Upper lobe of left lung (tissue), 6 donors: ENCODE data around the gene GOLIM4. TPM values are rescaled to one million over a fixed set of nuclear protein-coding genes. Genes with fewer than 3 reads are reported as not detected.
A peak's percentile ranks its signal among the peaks of the same experiment; 100 is the strongest.

Experiments
- ATAC-seq, 2 donors: fragments of 200-7000 bp; cut with Tn5 transposase; one replicate each; pipeline ENCODE4 v1.9.1; 2022; ENCODE audit warnings: mild to moderate bottlenecking in 2 of 2, moderate library complexity in 2 of 2; ENCODE audit not compliant: low FRiP score in 2 of 2
- DNase-seq, 2 donors: peaks; one replicate each; pipeline ENCODE4 v3.0.0-alpha.2; 2019 to 2020
- H3K27ac ChIP-seq, 4 donors: fragments of 200-600 bp; sonication (generic); one replicate each; pipeline ENCODE4 v1.5.1; 2016 to 2019
- H3K27me3 ChIP-seq, 4 donors: fragments of 200-600 bp; sonication (generic); one replicate each; pipeline ENCODE4 v1.5.1; 2017 to 2019
- H3K36me3 ChIP-seq, 4 donors: fragments of 200-600 bp; sonication (generic); one replicate each; pipeline ENCODE4 v1.5.1; 2016 to 2019
- H3K4me1 ChIP-seq, 4 donors: fragments of 200-600 bp; sonication (generic); one replicate each; pipeline ENCODE4 v1.5.1; 2018 to 2019
- H3K4me3 ChIP-seq, 4 donors: fragments of 200-600 bp; sonication (generic); one replicate each; pipeline ENCODE4 v1.5.1; 2017 to 2019; ENCODE audit warnings: mild to moderate bottlenecking in 2 of 4, moderate library complexity in 1 of 4
- H3K9me3 ChIP-seq, 4 donors: fragments of 200-600 bp; sonication (generic); one replicate each; pipeline ENCODE4 v1.5.1; 2018 to 2019
- EP300 ChIP-seq, 4 donors: sonication (generic); formaldehyde crosslinking; IDR thresholded peaks; one replicate each; pipeline ENCODE4 v1.5.1; 2017; ENCODE audit warnings: antibody characterized with exemption in 4 of 4, control low read depth in 2 of 4
- POLR2A ChIP-seq, 4 donors: fragments of 450-650 bp; IDR thresholded peaks; one replicate each; pipeline ENCODE4 v1.5.1; 2016 to 2017; ENCODE audit warnings: antibody characterized with exemption in 4 of 4, mild to moderate bottlenecking in 2 of 4
- POLR2AphosphoS5 ChIP-seq, 2 donors: sonication (generic); formaldehyde crosslinking; IDR thresholded peaks; one replicate each; pipeline ENCODE4 v1.5.1; 2017; ENCODE audit warnings: antibody characterized with exemption in 2 of 2
- WGBS, 2 donors: methylation state at CpG; one replicate each; pipeline ENCODE4 v1.1.5; 2017 to 2018; 5-methylcytosine and 5-hydroxymethylcytosine counted together
- total RNA-seq, 6 donors: library from RNA; depleted of rRNA in 4 of 6; stranded (reverse); fragments of >200 nt in 4 of 6; gene quantifications; one replicate each; pipeline versions ENCODE4 v1.1.0 to v1.2.1, GENCODE V29; 2016 to 2021
- TF ChIP-seq, protein P1 (sequence below), 6 experiments: fragments of 450-650 bp in 4 of 6; fragments of 200-600 bp in 2 of 6; sonication (generic) in 2 of 6; IDR thresholded peaks; one replicate each; pipeline ENCODE4 v1.5.1; 2016 to 2019; ENCODE audit warnings: antibody characterized with exemption in 6 of 6
- donor health status: DM: no; HTN: no; CAD: no; lungs with moderate emphysema.
- donor health status: DM: no; HTN: yes; CAD: no; lungs with severe emphysema.

Gene GOLIM4
- total RNA-seq, 6 donors from 2014 or later, result 34.6 to 79.1 (median 43.6) TPM

DNA sequence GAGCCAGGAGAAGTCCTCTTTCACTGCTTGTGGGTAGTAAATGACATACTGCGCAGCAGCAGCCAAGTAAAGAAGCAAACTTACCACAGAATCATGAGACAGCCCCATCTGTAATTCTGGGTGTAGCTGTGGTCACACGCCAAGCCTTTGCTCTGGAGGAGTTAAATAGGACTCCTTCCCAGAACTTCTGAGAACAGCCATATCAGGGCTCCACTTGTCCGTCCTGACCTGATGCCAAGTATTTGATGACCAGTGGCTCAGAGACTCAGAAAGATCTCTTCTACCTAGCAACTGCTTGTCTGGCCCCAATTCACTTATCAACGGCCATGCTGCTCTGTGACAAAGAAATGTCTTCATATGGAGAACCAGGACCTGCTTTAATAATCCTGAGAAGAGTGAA is 20.6 kb upstream of the GOLIM4 start:
- peak; percentile 86 to 91 for ATAC-seq
- no peaks in the 10 kb centered on the region for H3K27me3 ChIP-seq
- H3K9me3 ChIP-seq, result no peaks in the 10 kb centered on the region
- H3K27ac ChIP-seq, result peak overlapping the region; percentile 11 to 78 (median 52)
- H3K4me3 ChIP-seq, result no peak overlapping the region
- no peaks in the 10 kb centered on the region for H3K36me3 ChIP-seq
- DNase-seq, result peak in 1 of 2 donors; percentile 83
- 34 to 40% methylated on average over 4 of the region's 4 CpGs for WGBS, 2 donors
- peaks cover 23 to 38% (median 28%) of the 10 kb centered on the region in 4 donors for H3K4me1 ChIP-seq
- TF ChIP-seq POLR2A (IDR thresholded peaks at IDR 0.05) (no peak), EP300 (IDR thresholded peaks at IDR 0.05) (peak in 1 of 4 donors; percentile 42), POLR2AphosphoS5 (IDR thresholded peaks at IDR 0.05) (peak in 1 of 2 donors; percentile 32)
- TF ChIP-seq, protein P1, sequence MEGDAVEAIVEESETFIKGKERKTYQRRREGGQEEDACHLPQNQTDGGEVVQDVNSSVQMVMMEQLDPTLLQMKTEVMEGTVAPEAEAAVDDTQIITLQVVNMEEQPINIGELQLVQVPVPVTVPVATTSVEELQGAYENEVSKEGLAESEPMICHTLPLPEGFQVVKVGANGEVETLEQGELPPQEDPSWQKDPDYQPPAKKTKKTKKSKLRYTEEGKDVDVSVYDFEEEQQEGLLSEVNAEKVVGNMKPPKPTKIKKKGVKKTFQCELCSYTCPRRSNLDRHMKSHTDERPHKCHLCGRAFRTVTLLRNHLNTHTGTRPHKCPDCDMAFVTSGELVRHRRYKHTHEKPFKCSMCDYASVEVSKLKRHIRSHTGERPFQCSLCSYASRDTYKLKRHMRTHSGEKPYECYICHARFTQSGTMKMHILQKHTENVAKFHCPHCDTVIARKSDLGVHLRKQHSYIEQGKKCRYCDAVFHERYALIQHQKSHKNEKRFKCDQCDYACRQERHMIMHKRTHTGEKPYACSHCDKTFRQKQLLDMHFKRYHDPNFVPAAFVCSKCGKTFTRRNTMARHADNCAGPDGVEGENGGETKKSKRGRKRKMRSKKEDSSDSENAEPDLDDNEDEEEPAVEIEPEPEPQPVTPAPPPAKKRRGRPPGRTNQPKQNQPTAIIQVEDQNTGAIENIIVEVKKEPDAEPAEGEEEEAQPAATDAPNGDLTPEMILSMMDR (IDR thresholded peaks at IDR 0.05), result no peak

DNA sequence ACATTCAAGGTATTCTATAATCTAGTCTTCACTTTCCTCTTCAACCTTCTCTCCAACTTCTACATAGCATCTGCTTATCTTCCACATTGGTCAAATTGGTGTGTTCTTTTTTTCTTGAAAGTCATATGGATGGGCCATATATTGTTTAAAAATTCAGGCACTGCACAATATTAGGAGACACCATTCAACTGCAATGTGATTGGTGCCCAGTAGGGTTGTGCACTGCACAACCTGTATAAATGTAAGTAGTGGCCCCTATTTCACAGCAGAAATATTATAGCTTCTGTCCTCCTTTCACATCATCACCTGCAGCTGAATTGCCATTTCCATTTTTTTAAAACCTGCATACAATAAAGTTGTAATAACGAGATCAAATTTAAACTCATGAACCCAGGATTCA is 18.1 kb upstream of the GOLIM4 start:
- no peak overlapping the region for H3K27ac ChIP-seq

DNA sequence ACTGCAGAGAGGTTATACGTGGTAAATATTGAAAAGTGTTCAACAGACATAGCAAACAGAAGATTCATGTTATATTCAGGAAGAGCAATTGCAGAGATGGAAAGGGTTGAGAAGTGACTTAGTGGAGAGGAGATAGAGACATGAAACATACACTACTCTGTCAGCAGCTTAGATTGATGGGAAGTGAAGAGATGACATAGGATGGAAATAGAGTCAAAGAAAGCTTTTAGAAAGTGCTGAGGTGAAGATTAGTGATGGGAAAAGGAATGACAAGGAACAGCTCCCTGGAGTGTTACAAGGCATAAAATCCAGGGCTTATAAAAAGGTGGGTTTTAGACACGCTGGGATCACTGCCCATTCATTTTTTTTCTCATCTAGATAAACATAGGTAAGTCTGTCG is 17.2 kb upstream of the GOLIM4 start:
- no peak overlapping the region for H3K4me3 ChIP-seq
- 90% methylated on average over 3 of the region's 3 CpGs for WGBS, 2 donors
- TF ChIP-seq POLR2AphosphoS5 (IDR thresholded peaks at IDR 0.05) (no peak), EP300 (IDR thresholded peaks at IDR 0.05) (no peak), POLR2A (IDR thresholded peaks at IDR 0.05) (no peak)
- TF ChIP-seq, protein P1 (IDR thresholded peaks at IDR 0.05), result no peak
- H3K9me3 ChIP-seq, result no peaks in the 10 kb centered on the region
- no peaks in the 10 kb centered on the region for H3K27me3 ChIP-seq
- H3K36me3 ChIP-seq, result no peaks in the 10 kb centered on the region
- no peak for ATAC-seq
- no peak overlapping the region for H3K27ac ChIP-seq
- H3K4me1 ChIP-seq, result peaks cover 16 to 24% (median 18%) of the 10 kb centered on the region in 4 donors
- DNase-seq, result no peak

More for the DNA sequence above, 18.1 kb upstream of the GOLIM4 start:
- peaks cover 19 to 33% (median 24%) of the 10 kb centered on the region in 4 donors for H3K4me1 ChIP-seq
- DNase-seq (no peak), ATAC-seq (no peak)
- 92 to 94% methylated on average over 1 of the region's 1 CpG for WGBS, 2 donors
- H3K4me3 ChIP-seq, result no peak overlapping the region
- TF ChIP-seq EP300 (IDR thresholded peaks at IDR 0.05), result no peak
- TF ChIP-seq POLR2A (IDR thresholded peaks at IDR 0.05), result no peak
- TF ChIP-seq, protein P1 (IDR thresholded peaks at IDR 0.05), result no peak
- TF ChIP-seq POLR2AphosphoS5 (IDR thresholded peaks at IDR 0.05), result no peak
- H3K9me3 ChIP-seq, result no peaks in the 10 kb centered on the region
- no peaks in the 10 kb centered on the region for H3K36me3 ChIP-seq
- H3K27me3 ChIP-seq, result no peaks in the 10 kb centered on the region

DNA sequence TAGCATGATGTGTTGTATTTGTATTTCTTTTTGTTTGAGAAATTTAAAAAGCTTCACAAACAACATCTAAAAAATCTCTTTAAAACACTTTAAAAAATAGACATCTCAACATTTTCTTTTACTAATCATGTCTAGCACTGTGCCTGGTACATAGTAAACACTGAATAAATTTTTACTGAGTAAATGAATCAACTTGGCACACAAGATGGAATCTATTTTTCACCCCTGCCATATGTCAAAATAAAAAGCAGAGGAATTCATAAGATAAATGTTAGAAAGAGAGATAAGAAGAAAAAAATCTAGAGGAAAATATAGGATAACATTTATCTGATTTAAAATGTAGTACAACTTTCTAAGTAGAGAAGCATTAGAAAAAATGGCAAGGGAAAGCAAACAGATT is 8.6 kb upstream of the GOLIM4 start:
- DNase-seq (no peak), ATAC-seq (no peak)
- TF ChIP-seq POLR2A (IDR thresholded peaks at IDR 0.05) (no peak), EP300 (IDR thresholded peaks at IDR 0.05) (no peak), POLR2AphosphoS5 (IDR thresholded peaks at IDR 0.05) (no peak)
- TF ChIP-seq, protein P1 (IDR thresholded peaks at IDR 0.05), result no peak
- Histone ChIP-seq H3K9me3 (no peaks in the 10 kb centered on the region), H3K4me1 (no peaks in the 10 kb centered on the region), H3K27ac (no peak overlapping the region), H3K4me3 (no peak overlapping the region), H3K27me3 (no peaks in the 10 kb centered on the region), H3K36me3 (no peaks in the 10 kb centered on the region)

DNA sequence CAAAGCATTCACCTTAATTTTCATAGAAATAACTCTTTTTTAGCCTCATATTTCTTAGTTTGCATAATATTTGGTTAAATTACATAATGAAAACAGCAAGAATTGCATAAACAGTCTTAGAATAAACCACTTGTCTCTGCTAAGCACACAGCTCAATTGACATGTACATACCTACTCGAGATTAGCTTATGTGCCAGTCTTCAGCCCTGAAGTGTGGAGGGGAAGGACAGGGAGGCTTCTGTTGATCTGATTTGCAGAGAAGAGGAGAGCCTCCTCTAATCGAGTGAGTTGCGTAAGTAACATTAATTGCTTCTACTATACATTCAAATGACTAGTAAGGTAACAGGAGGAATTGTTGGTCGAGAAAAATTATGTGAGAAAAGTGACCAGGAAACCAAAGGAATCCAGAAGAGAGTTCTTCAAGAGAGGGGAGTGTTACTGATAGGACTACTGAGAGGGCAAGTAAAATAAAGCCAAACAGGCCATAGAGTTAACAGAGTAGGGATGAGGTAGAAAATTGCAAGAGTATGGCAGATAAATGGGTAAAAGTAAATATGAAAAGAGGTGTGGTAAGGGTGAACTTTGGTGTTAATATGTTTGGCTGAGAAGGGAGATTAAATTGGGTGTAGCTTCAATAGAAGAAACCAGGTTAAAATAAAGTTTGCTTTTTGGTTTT is 7.1 kb upstream of the GOLIM4 start:
- peak; percentile 39 to 68 for ATAC-seq
- no peak overlapping the region for H3K27ac ChIP-seq

More for the DNA sequence above, 7.1 kb upstream of the GOLIM4 start:
- H3K4me3 ChIP-seq, result no peak overlapping the region
- no peaks in the 10 kb centered on the region for H3K4me1 ChIP-seq
- 66 to 70% methylated on average over 4 of the region's 4 CpGs for WGBS, 2 donors
- peak in 1 of 2 donors; percentile 27 for DNase-seq
- TF ChIP-seq, protein P1 (IDR thresholded peaks at IDR 0.05), result no peak
- TF ChIP-seq POLR2A (IDR thresholded peaks at IDR 0.05), result no peak
- TF ChIP-seq EP300 (IDR thresholded peaks at IDR 0.05), result no peak
- TF ChIP-seq POLR2AphosphoS5 (IDR thresholded peaks at IDR 0.05), result no peak
- H3K27me3 ChIP-seq, result no peaks in the 10 kb centered on the region
- no peaks in the 10 kb centered on the region for H3K9me3 ChIP-seq
- no peaks in the 10 kb centered on the region for H3K36me3 ChIP-seq
